Right lung (tissue), 5 donors: ENCODE data around the gene ATP23. TPM values are rescaled to one million over a fixed set of nuclear protein-coding genes. Genes with fewer than 3 reads are reported as not detected.

Experiments
- DNase-seq, 2 donors: peaks; one replicate each; pipeline ENCODE4 v3.0.0-alpha.2; 2013
- polyA plus RNA-seq, 5 donors: library from polyadenylated mRNA; unstranded; fragments of 120-200 nt; gene quantifications; one replicate each; pipeline versions ENCODE4 v1.2.1 to v1.2.3, GENCODE V29; 2013; ENCODE audit warnings: inconsistent platforms in 1 of 5, low replicate concordance in 1 of 5; ENCODE audit not compliant: insufficient read length in 5 of 5, insufficient read depth in 1 of 5

ATP23 gene
- polyA plus RNA-seq, 5 donors: 7.2 to 13.9 (median 11.4) TPM

DNA sequence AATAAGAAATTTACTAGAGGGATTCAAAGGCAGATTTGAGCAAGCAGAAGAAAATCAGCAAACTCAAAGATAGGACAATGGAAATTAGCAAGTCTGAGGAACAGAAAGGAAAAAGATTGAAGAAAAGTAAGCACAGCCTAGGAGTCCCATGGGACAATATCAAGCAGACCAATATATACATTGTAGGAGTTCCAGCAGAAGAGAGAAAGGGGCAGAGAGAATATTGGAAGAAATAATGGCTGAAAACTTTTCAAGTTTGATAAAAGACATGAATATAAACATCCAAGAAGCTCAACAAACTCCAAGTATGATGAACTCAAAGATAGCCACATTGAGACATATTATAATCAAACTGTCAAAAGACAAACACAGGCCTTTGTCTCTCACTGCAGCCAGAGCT, 25.2 kb downstream of the ATP23 start:
- no peak for DNase-seq

DNA sequence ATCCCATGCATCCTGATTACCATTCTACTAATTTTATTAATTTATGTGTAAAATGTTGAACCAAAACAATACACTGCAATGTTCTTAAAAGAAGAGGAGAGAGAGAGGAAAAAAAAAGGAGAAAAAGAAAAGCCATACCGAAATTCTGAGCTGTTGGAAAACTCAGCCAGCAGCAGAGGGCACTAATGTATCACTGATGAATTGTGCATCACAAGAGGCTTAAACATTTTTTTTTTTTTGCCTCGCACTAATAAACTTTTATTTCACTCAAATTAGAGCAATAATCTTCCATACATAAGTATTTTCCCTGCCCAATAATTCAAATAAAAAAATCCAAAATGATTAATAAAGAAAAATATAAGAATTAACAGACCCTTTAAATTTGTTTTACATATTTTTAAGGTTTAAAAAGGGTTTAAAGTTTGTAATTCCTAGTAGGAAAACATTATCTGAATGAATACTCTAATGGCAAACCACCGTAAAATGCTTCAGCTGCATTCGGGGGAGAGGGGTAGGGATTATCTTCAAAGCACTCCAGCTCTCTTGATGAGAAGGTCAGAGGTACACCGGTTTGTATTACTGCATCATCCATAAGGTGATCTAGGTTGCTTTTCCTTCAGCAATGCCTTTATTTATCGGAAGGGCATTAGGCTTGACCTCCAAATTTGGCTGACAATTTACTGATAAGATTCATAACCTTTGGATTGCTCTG, 41.9 kb downstream of the ATP23 start:
- peak; percentile 44 to 45 for DNase-seq

DNA sequence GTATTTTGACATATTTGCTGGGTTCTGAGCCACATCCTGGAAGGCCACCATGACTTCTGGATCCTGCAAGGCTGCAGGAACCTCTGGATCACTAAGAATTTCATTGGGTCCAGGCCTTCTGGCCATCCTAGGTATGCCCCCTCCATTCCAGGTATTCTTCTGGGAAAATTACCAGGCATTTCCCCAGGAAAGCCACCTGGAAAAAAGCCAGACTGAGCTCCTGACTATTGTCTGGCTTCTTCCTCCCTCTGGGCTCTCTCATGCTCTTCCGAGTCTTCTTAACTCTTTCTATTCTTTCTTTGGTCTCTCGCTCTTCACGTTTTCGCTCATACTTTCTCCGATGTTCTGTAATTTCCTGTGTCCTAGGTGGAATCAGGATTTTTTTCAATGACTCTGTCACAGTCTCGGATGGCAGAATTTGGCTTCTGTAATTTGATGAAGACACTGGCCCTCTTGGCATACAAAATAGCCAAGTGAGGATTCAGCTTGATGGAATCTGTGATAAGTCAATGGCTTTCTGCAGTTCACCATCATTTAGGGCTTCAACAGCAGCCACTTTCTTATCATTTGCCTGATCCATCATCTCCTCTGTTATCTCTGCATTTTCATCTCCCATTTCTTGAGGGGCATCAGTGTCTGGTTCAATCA, 42.6 kb downstream of the ATP23 start:
- no peak for DNase-seq

- DNase-seq: no peak
These were observed 43.3 kb downstream of the ATP23 start for GRCh38 chr12:57984629-57985151.

- DNase-seq: no peak
These were observed 44.3 kb downstream of the ATP23 start for GRCh38 chr12:57985685-57986084.

DNA sequence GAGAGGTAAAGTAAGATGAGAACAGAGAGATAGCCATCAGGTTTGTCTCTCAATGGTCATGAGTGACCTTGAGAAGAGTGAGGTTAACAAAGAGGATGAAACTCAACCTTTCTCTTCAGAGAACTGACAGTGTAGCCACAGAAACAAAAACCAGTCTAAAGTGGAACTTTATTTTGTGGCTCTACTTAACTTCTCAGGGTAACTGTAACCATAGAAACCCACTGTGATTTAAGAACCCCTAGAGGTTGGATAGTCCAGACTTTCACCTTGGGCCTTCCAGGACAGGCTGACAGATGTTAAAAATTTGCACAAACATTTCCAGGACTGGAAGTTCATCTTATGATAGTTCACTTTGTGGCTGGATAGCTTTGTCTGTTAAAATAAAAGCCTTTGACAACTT, 48.5 kb downstream of the ATP23 start:
- DNase-seq: no peak

DNA sequence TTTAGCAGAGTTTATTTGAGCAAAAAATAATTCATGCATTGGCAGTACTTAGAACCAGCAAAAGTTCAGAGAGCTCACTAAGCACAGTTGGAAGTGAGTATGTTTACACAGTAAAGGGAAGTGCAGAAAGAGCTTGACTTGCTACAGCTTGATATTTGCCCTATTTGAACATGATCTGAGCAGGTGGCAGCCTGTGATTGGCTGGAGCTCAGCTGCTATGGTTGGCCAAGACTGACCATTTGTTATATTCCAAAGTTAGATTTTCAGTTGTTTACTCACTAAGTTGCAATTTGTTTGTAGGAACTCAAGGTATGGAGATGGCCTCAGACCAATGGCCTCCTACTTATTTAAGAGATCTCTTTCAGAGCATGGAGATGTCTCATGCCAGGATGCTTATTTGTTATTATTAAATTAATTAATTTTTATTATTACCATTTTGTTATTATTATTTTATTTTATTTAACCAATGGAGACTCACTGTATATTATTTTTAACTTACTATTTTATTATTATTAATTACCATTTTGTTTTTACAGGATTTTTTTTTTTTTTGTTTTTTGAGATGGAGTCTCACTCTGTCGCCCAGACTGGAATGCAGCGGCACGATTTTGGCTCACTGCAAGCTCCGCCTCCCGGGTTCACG, 49.0 kb downstream of the ATP23 start:
- no peak for DNase-seq

GRCh38 chr12:57992001-57992400, 50.6 kb downstream of the ATP23 start:
- no peak for DNase-seq

DNA sequence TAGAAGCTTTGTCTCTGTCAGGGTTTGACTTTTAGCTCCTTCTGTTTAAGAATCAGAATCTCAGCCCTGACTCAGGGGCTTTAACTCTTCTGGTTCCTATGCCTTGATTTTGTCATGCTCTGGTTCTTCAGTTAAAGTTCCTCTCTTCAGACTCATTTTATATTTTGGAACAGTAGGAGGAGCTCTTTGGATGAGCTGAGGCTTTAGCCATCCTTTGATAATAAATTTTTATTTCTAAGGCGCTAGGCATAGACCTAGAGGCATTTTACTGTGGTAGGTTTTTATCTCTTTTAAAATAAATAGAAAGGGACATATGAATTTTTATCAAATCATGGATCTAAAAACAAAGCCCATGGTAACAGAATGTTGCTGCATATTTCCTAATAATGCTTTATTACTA, 51.7 kb downstream of the ATP23 start:
- DNase-seq: no peak

DNA sequence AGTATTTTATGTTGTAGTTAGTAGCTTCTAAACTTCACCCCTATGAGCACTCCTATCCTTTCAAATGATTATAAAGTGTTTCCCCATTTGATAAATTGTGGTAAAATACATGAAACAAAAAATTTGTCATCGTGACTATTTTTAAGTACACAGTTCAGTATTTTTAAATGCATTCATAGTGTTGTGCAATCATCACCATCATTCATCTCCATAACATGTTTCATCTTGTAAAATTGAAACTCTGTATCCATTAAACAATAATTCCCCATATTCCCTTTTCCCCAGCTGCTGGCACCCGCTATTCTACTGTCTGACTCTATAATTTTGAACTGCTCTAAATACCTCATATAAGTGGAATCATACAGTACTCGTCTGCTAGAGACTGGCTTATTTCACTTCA, 52.5 kb downstream of the ATP23 start:
- no peak for DNase-seq

GRCh38 chr12:57996520-57996919, 55.2 kb downstream of the ATP23 start:
- no peak for DNase-seq

- no peak for DNase-seq
These were observed 56.9 kb downstream of the ATP23 start for GRCh38 chr12:57998251-57998650.

DNA sequence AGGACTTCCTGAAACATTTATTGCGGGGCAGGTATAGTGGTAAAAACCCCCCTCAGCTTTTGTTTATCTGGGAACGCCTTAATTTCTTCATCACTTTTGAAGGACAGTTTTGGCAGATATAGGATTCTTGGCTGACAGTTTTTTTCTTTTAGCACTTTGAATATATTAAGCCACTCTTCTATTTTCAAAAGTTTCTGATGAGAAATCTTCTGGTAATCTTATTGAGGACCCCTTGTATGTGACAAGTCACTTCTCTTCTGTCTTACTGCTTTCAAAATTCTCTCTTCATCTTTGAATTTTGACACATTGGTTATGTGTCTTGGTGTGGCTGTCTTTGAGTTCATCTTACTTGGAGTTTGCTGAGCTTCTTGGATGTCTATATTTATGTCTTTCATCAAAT, 59.1 kb downstream of the ATP23 start:
- DNase-seq: no peak

DNA sequence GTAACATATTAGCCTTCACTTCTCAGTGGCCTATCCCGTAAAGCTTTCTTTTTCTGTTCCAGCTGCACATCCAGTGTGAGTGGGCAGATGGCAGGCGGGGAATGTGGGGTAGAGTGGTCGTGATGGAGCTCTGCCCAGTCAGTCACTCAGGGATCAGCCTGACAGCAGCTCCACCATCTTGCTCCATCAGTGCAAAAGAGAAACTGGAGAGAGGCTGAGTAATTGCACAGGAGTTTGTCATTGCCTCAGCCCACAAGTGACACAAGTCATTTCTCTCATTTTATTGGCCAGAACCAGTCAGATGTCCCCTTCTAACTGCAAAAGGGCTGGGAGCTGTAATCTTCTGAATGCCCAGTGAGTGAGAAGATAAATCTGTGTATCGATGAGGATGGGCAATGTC, 66.5 kb downstream of the ATP23 start:
- DNase-seq: no peak

GRCh38 chr12:58008634-58009033, 67.3 kb downstream of the ATP23 start:
- no peak for DNase-seq

Other genes starting within 250 kb of the ATP23 start
- 100 to 1,000 TPM; 194 to 241 (median 220) TPM for gene OS9, start 247.4 kb upstream of the ATP23 start, polyA plus RNA-seq
- gene AGAP2, start 202.8 kb upstream of the ATP23 start, polyA plus RNA-seq: 1 to 10 TPM in 1 of 5 donors, under 1 TPM in 4; 0.27 to 1.1 (median 0.61) TPM
- gene TSPAN31, start 196.5 kb upstream of the ATP23 start, polyA plus RNA-seq: 10 to 100 TPM; 68.8 to 94.6 (median 79.4) TPM
- 100 to 1,000 TPM; 221 to 296 (median 246) TPM for gene CDK4, start 189.3 kb upstream of the ATP23 start, polyA plus RNA-seq
- gene MARCHF9, start 186.5 kb upstream of the ATP23 start, polyA plus RNA-seq: 10 to 100 TPM; 15.6 to 22.5 (median 19.9) TPM
- 1 to 10 TPM in 4 of 5 donors, under 1 TPM in 1; 0.99 to 2.5 (median 1.5) TPM for gene CYP27B1, start 174.5 kb upstream of the ATP23 start, polyA plus RNA-seq
- 10 to 100 TPM; 26.2 to 41.1 (median 31.3) TPM for gene METTL1, start 169.5 kb upstream of the ATP23 start, polyA plus RNA-seq
- gene EEF1AKMT3, start 169.0 kb upstream of the ATP23 start, polyA plus RNA-seq: 10 to 100 TPM; 15.6 to 18.6 (median 17.2) TPM
- 10 to 100 TPM; 24.1 to 37.1 (median 35.6) TPM for gene TSFM, start 158.8 kb upstream of the ATP23 start, polyA plus RNA-seq
- 10 to 100 TPM; 10.8 to 18.6 (median 15.7) TPM for gene AVIL, start 122.8 kb upstream of the ATP23 start, polyA plus RNA-seq
- gene CTDSP2, start 94.8 kb upstream of the ATP23 start, polyA plus RNA-seq: 100 to 1,000 TPM; 256 to 312 (median 291) TPM